ENCODE results near the gene OLFM2.

Gene OLFM2
- long read RNA-seq: 0 reads

DNA sequence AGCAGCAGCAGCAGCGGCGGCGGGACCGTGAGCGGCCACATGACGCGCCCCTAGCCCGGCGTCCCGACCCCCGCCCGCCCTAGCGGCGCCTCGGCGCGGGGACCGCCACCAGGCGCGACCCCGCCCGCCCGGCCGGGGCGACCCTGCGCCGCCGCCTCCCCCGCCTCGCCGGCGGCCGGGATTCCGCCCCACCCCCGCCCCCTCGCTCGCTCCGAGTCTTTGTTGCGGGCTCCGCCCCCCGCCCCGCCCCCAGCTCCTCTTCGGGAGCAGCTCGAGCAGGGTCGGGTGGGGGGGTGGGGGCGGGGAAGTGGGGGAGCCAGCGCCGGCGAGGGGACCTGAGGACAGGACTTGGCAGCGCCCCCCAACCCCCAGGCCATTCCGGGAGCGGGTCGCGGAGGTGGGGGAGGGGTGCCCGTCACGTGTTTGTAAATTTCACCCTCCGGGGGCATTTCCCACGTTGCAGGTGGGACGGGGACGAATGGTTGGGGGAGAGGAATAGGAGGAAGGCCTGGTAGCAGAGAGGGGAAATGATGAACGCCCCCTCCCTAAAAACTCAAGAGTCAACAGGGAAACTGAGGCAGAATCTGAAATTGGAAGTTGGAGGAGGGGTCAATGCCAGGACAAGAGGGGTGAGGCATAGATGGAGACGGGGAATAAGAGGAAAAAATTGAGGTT lies at the start of gene OLFM2:
TSS of gene OLFM2 (minus strand) at position 190 of the 675 bp plus-strand sequence. CDS start at position 41, 149 bp downstream.
- no peak for DNase-seq (ENCODE audit: low read depth in 1 of 2, low spot score in 1 of 2)
- TF ChIP-seq POLR2AphosphoS5 (IDR thresholded peaks at IDR 0.05; ENCODE audit: low read depth) (no peak), SPI1 (IDR thresholded peaks at IDR 0.05; ENCODE audit: borderline replicate concordance, low read depth) (no peak), GABPA (IDR thresholded peaks at IDR 0.05; ENCODE audit: low read depth) (no peak)
- TF ChIP-seq, protein P1, sequence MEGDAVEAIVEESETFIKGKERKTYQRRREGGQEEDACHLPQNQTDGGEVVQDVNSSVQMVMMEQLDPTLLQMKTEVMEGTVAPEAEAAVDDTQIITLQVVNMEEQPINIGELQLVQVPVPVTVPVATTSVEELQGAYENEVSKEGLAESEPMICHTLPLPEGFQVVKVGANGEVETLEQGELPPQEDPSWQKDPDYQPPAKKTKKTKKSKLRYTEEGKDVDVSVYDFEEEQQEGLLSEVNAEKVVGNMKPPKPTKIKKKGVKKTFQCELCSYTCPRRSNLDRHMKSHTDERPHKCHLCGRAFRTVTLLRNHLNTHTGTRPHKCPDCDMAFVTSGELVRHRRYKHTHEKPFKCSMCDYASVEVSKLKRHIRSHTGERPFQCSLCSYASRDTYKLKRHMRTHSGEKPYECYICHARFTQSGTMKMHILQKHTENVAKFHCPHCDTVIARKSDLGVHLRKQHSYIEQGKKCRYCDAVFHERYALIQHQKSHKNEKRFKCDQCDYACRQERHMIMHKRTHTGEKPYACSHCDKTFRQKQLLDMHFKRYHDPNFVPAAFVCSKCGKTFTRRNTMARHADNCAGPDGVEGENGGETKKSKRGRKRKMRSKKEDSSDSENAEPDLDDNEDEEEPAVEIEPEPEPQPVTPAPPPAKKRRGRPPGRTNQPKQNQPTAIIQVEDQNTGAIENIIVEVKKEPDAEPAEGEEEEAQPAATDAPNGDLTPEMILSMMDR (IDR thresholded peaks at IDR 0.05; ENCODE audit: insufficient read depth, low read length): no peak
- TF ChIP-seq, protein P2, sequence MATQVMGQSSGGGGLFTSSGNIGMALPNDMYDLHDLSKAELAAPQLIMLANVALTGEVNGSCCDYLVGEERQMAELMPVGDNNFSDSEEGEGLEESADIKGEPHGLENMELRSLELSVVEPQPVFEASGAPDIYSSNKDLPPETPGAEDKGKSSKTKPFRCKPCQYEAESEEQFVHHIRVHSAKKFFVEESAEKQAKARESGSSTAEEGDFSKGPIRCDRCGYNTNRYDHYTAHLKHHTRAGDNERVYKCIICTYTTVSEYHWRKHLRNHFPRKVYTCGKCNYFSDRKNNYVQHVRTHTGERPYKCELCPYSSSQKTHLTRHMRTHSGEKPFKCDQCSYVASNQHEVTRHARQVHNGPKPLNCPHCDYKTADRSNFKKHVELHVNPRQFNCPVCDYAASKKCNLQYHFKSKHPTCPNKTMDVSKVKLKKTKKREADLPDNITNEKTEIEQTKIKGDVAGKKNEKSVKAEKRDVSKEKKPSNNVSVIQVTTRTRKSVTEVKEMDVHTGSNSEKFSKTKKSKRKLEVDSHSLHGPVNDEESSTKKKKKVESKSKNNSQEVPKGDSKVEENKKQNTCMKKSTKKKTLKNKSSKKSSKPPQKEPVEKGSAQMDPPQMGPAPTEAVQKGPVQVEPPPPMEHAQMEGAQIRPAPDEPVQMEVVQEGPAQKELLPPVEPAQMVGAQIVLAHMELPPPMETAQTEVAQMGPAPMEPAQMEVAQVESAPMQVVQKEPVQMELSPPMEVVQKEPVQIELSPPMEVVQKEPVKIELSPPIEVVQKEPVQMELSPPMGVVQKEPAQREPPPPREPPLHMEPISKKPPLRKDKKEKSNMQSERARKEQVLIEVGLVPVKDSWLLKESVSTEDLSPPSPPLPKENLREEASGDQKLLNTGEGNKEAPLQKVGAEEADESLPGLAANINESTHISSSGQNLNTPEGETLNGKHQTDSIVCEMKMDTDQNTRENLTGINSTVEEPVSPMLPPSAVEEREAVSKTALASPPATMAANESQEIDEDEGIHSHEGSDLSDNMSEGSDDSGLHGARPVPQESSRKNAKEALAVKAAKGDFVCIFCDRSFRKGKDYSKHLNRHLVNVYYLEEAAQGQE (IDR thresholded peaks at IDR 0.05; ENCODE audit: insufficient replicate concordance, low read depth): no peak
- H3K4me3 ChIP-seq (replicated peaks; ENCODE audit: insufficient read depth, low read length): no peak within 1 kb of the TSS
- no peak within 1 kb of the TSS for H3K27ac ChIP-seq (replicated peaks)
- peaks cover 27% of the 10 kb centered on the region for H3K27me3 ChIP-seq (ENCODE audit: insufficient read depth, poor library complexity, severe bottlenecking)

DNA sequence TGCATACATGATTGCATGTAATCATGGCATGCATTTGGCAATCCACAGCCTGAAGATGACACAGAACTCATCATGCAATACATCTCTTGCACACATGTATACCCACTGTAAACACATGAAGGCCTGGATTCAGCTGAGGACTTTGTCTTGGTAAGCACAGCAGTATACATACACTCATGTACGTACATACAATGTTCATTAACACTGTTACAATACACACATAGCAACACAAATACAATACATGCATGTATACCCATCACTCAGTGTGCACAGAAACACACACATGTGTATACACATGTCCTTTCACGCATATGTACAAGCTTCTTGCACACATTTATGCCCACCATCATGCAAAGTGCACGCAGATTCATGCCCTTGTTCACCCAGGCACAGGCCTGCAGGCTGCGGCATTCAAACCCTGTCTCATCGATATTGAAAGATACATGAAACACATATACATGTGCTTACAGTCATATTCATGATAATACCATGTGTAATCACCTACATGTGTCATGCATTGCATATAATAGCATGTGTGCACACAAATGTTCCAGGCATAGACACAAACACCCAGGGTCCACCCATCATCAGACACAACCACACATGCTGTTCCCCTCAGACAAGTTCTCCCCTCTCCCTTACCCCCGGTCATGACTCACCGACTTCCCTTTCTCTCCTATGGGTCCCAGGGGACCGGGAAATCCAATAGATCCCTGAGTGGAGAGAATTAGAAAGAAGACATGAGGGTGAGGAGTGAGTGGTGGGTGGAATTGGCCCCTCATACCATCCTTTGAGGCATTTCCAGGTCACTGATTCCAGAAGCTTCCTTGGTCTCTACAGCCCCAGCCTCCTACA lies 45.3 kb upstream of the OLFM2 start:
- no peaks in the 10 kb centered on the region for H3K27me3 ChIP-seq (ENCODE audit: insufficient read depth, poor library complexity, severe bottlenecking)

DNA sequence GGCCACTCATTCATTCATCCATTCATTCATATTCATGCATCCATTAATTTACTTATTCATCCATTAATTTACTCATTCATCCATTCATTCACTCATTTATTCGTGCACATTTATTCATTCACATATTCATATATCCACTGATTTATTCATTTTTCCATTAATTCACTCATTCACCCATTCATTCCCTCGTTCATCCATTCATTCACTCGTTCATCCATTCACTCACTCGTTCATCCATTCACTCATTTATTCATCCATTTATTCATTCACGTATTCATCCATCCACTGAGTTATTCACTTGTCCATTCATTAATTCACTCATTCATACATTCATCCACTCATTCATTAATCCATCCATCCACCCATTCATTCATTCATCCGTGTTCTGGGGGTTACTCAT lies 35.8 kb upstream of the OLFM2 start:
- Histone ChIP-seq H3K27me3 (ENCODE audit: insufficient read depth, poor library complexity, severe bottlenecking) (peaks cover 4% of the 10 kb centered on the region), H3K4me3 (replicated peaks; ENCODE audit: insufficient read depth, low read length) (no peak overlapping the region)
- no peak for TF ChIP-seq GABPA (IDR thresholded peaks at IDR 0.05; ENCODE audit: low read depth)

More for the DNA sequence above, 45.3 kb upstream of the OLFM2 start:
- no peak for DNase-seq (ENCODE audit: low read depth in 1 of 2, low spot score in 1 of 2)
- no peak overlapping the region for H3K27ac ChIP-seq (replicated peaks)
- no peak overlapping the region for H3K4me3 ChIP-seq (replicated peaks; ENCODE audit: insufficient read depth, low read length)
- TF ChIP-seq SPI1 (IDR thresholded peaks at IDR 0.05; ENCODE audit: borderline replicate concordance, low read depth) (no peak), GABPA (IDR thresholded peaks at IDR 0.05; ENCODE audit: low read depth) (no peak), POLR2AphosphoS5 (IDR thresholded peaks at IDR 0.05; ENCODE audit: low read depth) (no peak)
- TF ChIP-seq, protein P2 (IDR thresholded peaks at IDR 0.05; ENCODE audit: insufficient replicate concordance, low read depth): no peak
- TF ChIP-seq, protein P1 (IDR thresholded peaks at IDR 0.05; ENCODE audit: insufficient read depth, low read length): no peak

DNA sequence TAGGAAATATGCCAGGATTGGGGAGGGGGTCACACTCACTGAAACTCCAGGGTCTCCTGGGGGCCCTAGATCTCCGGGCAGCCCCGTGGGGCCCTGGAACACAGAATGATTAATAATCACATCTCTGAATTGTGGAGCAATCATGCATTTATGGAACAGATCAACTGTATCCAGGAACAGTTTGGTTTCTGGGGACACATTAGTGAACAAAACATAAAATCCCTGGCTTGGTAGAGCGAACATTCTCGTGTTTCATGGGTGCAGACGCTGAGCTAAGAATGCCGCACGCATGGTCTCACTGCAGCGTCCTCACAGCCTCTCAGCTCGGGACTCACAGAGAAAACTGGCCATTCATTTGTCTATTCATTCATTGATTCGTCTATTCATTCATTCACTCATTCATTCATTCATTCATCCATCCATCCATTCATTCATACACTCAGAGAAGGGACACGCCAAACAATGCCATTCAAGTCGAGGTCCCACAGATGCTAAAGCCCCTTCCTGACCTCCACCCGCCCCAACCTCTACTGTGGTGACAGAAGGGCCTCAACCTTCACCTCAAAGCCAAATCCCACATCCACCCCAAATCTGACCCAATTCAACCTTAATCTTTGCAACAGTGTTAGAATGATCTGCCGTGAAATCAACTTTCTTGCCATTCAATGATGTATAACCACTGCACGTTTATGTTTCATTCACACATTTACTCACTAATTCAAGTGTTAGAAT lies 35.0 kb upstream of the OLFM2 start:
- Histone ChIP-seq H3K4me3 (replicated peaks; ENCODE audit: insufficient read depth, low read length) (no peak overlapping the region), H3K27ac (replicated peaks) (no peak overlapping the region), H3K27me3 (ENCODE audit: insufficient read depth, poor library complexity, severe bottlenecking) (peaks cover 10% of the 10 kb centered on the region)
- TF ChIP-seq GABPA (IDR thresholded peaks at IDR 0.05; ENCODE audit: low read depth): no peak
- TF ChIP-seq, protein P1 (IDR thresholded peaks at IDR 0.05; ENCODE audit: insufficient read depth, low read length): no peak
- no peak for DNase-seq (ENCODE audit: low read depth in 1 of 2, low spot score in 1 of 2)

More for the DNA sequence above, 35.8 kb upstream of the OLFM2 start:
- DNase-seq (ENCODE audit: low read depth in 1 of 2, low spot score in 1 of 2): no peak
- no peak overlapping the region for H3K27ac ChIP-seq (replicated peaks)
